ENCODE measurements around the gene SP140.
"Not testable (repeated sequence)": the region's sequence is repeated elsewhere in the genome, so short reads cannot be mapped to it uniquely, and the experiment has no call there.

The SP140 gene

DNA sequence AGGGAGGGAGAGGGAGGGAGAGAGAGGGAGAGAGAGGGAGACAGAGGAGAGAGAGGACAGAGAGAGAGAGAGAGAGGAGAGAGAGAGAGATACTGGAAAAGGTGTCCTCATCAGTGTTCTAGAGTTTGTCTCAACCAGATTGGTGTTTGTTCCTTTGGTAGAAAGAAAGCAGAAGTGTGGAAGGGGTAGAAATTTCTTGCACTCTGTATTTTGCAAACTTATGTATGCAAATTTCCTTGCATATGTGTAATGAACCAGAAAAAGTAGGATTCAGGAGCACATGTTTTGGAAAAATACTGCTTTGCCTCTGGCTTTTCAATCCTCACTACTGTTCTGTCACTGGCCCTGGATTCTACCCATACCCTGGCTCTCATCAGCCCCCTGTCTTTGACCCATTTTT is 1.1 kb upstream of the SP140 start:
- DNase-seq, result no peak

DNA sequence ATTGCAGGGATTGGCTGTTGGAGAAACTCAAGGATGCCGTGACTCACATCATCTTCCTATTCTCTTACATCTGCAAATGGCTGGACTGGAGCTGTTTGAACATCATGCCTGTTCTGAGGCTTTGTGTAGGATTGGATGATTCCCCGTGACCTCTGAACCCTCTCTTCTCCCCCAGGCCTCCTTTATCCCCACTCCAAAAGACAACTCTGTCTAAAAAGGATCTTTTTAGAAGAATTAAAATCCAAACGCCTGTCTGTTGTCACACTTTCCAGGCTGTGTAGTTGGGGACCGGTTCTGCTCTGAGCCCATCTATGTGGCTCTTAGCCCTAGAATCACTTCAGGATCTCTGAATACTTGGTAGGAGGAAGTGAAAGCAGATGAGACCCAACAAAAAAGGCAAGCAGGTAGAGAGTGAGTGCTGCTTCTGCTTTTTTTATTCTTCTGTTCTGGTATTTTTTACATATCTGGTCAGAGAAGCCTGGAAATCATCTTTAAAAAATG is 565 bp downstream of the SP140 start:
- no peak for DNase-seq

DNA sequence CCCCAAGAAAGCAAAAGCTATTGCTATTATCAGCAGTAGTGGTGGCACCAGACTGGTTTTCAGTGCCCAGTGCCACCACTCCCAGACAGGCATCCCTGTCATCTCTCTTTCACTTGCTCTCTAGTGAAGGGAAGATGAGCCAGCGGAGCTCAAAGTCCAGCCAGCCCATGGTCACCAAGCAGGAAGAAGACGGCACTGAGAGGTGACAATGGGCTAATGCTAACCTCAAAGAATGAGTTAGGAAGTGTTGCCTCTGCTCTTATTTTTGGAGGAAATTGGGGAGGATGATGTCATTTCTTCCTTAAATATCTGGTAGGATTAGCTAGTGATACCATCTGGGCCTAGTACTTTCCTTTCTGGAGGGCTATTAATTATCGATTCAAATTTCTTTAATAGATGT is 1.7 kb downstream of the SP140 start:
- DNase-seq, result no peak

DNA sequence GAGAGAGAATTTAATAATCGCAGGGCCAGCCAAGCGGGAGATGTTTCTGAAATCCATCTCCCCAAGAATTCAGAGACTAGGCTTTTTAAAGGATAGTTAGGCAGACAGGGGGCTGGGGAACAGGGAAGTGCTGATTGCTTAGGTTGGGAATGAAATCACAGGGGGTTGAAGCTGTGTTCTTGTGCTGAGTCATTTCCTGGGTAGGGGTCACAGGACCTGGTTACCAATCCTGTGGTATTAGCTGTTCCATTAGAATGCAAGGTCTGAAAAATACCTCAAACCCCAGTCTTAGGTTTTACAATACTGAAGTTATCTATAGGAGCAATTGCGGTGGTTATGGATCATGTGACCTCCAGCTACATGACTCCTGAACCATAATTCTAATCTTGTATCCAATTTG is 4.6 kb downstream of the SP140 start:
- no peak for DNase-seq

DNA sequence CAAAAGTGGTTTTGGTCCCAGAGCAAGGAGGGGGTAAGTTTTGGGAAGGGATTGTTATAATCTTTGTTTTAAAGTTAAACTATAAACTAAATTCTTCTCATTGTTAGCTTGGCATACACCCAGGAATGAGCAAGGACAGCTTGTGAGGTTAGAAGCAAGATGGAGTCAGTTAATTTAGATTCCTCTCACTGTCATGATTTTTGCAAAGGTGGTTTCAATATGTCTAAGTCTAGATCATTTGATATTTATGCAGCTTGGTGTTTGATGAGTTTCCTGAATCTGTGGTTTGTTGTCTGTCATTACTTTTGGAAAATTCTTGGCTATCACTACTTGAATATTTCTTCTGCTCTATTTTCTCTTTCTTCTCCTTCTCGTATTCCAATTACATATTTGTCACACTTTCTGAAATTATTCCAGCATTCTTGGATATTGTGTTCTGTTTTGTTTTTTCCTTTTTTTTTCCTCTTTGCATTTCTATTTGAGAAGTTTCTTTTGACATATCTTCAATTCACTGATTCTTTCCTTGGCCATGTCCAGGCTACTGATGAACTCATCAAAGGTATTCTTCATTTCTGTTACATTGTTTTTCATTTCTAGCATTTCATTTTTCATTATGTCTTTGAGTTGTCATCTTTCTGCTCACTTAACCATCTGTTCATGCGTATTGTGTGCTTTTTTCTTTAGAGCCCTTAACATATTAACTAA is 5.1 kb downstream of the SP140 start:
- no peak for DNase-seq

DNA sequence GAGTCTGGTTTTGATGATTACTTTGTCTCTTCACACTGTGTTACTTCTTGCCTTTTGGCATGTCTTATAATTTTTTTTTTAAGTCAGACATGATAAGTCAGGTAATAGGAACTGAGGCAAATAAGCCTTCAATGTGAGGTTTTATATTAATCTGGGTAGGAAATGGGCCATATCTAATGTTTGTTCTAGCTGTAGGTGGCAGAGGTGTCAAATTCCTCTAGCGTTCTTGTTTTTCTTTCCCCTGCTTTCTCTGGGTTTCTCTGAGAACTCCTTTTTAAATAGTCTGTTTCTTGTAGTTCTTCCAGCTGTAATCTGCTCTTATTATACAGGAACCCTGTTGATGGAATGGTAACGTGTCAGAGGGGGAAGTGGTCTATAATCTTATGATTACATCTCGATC is 5.7 kb downstream of the SP140 start:
- no peak for DNase-seq

DNA sequence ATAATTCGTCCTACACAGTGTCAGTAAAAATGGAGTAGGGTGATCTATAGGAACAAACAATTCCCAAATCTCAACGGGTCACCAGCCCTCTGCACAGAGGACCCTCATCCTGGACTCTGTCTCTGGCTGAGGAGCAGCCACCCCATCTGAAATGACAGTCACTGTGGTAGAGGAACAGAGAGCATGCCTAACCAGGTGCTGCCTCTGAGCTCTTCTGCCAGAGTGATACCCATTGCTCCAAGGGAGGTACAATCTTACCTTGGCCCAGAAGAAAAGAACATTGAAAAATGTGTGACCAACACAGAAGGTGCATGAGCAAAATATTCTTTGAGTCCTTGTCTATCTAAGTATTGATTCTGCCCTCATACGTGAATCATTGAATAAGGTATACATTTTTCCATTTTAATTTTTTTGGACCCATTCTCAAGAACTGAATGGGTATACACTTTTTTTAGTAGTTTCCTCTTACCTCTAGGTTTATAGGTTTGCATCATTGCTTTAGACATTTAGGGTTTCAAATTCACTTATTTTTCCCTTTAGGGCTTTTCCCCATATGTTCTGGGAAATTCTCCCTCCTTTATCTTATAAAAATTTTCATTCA is 8.7 kb downstream of the SP140 start:
- DNase-seq, result no peak

DNA sequence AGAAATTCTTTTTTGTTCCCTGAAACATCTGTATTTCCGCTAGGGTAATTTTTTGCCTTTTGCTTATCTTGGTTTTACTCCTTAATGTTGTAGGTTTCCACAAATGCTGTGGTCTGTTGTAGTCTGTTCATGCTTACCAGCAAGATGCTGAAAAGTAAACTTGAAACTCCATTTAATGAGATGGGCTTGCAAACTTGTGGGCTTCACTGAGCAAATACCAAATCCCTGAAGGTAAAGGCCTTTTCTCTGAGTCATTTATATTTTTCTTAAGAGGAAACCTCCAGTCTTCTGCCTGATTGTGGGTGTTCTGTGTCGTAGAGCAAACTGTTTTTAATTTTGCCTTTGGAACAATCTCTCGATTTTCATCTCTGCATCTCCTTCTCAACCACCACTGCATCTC is 9.3 kb downstream of the SP140 start:
- DNase-seq, result no peak

DNA sequence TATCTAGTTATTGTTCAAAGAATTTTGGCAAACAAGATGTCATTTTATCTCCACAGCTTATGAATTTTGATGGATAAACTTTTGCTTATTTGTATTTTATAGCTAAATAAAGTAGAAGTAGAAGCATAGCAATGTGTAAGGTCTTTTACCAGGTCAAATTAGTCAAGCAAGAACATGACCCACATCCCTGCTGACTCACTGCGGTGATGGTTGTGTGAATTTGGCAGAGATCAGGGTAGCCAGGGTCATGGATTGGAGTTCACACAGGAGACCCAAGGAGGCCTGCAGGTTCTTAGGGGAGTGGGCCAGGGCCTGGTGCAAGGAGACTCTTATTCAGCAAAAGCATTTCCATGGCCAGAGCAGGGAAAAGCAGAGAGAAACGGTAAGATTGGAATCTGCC is 18.7 kb downstream of the SP140 start:
- DNase-seq, result no peak

DNA sequence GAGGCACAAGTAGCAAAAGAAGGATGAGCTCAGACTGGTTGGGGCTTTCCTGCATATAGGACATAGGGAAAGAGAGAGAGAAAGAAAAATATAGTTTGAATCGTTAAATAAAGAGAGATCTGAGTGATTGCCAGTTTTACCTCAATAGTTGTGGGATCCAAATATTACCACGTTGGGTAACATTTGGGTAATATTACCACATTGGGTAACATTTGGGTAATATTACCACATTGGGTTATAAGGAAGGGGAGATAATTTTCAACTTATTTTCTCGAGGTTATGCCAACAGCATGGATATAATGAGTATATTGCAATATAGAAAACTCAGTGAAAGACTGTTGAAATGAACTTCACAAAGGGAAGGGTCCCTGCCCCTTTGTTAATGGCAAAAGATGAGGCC is 20.7 kb downstream of the SP140 start:
- DNase-seq, result no peak

DNA sequence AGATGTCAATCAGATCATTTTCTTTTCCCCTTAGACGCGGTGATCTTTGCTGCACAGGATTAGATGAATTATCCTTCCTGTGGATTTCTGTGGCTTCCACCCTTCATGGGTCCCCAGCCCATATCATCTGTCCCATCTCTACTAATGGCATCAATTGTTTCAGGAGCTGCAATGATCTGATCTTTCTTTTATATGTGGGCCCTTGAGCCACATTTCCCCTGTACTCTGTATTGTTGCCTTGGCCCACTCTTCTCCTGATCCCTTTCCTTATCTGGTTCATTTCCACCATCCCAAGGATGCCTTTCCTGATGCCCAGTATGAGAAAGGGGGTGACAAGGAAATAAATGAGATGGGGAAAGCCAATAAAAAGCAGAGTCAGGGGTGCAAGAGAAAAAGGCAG is 24.7 kb downstream of the SP140 start:
- DNase-seq, result no peak

DNA sequence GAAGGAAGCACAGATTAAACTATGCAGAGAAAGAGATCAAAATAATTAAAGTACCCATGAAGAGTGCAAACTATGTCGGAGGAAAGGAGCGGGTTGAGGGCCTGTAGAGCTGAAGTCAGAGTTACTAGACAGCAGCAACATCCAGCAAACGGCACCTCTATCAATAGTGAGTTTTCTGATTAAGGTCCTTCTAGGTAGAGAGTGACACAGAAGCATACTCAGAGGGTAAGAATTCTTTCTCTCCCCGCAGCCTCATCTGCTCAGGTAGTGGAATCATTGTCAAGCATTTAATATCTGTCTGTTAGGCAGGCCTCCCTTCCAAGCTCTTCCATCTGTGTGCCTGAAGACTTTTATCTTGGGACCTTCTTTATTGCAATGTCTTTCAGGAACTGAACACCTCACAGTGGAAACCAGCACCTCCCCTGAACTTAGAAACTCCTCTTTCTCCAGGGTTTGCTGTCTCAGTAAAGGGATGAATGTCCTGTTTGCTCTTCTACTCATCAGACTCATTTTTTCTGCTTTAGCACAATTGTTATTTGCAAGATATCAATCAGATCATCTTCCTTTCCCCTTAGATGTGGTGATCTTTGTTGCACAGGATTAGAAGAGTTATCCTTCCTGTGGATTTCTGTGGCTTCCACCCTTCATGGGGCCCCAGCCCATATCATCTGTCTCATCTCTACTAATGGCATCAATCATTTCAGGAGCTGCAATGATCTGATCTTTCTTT is 28.8 kb downstream of the SP140 start:
- DNase-seq, result no peak

DNA sequence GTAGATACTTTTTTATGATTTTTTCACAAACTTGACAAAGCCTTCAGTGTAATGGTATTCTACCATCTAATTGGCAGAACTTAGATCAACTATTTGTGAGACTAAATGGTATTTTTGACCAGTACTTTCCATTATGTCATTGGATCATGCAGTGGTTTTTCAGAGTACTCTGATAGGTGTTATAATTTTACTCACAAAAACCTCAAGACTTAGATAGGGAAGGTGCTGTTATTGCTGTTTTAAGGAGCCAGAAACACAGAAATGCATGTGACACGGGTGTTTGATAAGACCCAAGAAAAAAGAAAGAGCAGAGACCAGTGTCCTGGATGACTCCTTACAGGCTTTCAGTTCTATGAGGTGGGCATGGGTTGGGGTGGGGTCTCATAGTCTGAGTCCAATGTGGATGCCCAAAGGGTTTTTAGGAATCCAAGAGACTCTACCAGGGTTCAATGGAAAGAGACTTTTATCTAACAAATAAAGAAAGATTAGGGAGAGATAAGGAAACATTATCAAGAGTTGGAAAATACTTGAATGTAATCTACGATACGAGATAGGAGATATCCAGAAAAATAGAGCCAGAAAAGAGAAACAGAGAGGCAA is 31.3 kb downstream of the SP140 start:
- no peak for DNase-seq

DNA sequence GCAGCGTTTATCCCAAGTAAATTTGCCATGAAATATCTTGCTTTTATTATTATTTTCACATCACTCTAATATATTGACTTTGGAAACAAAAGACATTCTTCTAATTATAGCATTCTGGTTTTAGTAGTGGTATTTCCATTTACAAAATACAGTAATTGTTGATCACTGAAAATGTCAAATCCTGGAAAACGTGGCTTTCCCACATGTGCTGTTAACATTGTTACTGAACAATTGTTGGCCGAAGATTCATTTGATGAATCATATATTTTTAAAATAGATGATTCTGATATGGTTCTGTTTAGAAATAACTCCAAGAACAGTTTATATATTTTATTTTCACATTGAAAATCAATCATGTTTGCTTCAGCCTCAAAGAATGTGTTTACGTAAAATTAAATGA is 32.9 kb downstream of the SP140 start:
- DNase-seq, result no peak

DNA sequence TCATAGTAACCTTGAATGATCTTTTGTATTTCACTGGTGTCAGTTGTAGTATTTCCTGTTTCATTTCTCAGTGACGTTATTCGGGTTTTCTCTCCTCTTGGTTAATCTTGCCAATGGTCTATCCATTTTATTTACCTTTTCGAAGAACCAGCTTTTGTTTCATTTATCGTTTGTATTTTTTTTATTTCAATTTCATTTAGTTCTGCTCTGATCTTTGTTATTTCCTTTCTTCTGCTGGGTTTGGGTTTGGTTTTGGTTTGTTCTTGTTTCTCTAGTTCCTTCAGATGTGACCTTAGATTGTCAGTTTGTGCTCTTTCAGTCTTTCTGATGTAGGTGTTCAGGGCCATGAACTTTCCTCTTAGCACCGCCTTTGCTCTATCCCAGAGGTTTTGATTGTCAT is 36.7 kb downstream of the SP140 start:
- no peak for DNase-seq

DNA sequence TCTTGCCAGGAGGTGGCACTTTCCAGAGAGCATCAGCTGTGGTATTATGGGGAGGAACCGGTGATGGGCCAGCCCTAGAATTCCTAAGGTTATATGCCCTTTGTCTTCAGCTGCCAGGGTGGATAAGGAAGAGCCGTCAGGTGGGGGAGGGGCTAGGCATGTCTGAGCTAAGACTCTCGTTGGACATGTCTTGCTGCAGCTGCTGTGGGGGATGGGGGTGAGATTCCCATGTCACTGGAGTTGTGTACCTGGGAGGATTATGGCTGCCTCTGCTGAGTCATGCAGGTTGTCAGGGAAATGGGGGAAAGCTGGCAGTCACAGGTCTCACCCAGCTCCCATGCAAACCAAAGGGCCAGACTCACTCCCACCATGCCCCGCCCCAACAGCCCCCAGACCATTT is 39.4 kb downstream of the SP140 start:
- DNase-seq, result not testable (repeated sequence)

DNA sequence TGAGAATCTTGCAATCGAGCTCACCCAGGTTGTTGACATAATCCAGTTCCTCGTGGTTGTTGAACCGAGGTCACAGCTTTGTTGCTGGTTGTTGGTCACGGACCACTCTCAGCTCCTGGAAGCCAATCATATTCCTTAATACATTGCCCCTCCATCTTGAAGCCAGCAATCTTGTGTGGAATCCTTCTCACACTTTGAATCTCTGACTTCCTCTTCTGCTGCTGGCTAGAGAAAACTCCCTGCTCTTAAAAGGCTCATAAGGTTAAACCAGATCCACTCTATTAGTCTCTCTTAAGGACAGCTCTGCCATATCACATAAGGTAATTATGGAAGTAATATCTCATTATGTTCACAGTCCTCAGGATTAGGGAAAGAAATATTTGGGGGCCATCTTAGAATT is 41.1 kb downstream of the SP140 start:
- no peak for DNase-seq

DNA sequence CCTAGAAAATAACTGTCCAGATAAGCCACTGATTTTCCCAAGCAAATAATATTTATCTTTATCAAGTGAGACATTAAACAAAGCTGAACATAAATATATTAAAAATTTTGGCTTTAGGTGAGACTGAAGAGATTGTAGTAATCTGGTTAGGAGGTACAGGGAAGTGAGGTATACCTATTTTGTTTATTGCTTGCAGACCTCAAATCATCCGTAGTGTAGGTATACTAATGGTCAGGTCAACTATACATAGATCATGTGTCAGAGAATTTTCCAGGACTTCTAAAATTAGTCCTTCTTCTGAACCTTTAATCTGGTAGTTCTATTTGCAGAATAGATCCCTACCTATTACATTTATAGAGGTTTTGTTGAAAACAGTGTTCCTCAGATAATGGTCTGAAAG is 41.5 kb downstream of the SP140 start:
- no peak for DNase-seq

DNA sequence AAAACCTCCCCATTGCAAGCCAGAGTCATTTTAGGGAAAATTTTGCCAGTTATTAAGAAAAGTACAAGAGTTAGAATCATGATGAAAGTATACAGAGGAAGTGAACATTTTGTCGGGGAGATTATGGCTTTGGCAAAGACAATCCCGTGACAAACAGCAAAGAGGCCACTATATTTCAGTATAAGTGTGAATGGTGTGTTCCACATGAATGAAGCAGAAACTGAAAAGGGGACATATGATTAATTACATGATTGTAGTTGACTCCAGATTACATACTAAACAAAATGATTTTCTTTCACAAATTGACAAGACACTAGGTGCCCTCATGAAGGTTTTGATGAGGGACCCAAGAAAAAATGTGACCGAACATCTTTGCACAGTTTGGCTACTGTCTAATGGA is 42.0 kb downstream of the SP140 start:
- DNase-seq, result no peak

DNA sequence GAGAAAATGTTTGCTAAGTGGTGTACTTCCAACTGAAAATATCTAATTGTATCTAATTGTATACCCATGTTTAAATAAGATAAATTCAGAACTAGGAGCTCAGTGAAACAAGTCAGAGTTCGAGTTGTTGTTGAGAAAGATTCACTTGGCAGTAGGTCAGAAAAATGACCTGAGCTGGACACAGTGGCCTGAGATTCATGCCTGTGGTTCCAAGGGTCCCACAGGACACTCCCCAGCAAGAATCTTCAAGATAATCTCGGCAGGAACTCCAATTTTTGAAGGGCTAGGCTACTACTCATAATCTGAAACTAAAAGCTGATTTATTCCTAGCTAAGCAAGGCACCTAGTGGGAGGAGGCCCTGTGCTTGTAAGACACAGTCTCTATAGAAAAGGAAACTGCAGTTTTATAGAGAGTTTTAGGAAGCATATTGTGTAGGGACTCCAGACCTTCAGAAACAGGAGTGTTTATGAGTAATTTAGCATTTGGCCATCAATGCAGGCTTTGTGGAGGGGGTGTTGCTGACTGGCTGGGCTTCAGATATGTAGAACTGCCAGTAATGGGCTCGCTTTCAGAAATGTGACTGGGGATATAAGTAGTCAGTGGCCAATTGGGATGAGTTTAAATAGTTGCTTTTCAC is 43.2 kb downstream of the SP140 start:
- DNase-seq, result no peak

DNA sequence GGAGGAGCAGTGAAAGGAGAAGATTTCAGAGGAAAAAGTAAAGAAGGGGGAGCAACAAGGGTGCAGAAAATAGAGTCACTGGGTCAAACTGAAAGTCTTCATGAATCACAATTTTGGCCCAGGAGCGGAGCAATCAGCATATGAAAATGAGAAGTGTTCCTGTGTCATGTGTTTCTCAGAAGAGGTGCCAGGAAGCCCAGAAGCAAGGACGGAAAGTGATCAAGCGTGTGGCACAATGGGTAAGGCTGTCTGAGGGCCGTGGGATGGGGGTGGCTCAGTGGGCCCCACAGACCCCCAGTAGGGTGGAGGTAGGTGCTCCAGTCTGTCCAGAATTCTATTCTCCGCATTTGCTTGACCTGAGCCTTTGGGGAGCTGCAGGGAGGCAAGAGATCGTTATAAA is 44.2 kb downstream of the SP140 start:
- no peak for DNase-seq

DNA sequence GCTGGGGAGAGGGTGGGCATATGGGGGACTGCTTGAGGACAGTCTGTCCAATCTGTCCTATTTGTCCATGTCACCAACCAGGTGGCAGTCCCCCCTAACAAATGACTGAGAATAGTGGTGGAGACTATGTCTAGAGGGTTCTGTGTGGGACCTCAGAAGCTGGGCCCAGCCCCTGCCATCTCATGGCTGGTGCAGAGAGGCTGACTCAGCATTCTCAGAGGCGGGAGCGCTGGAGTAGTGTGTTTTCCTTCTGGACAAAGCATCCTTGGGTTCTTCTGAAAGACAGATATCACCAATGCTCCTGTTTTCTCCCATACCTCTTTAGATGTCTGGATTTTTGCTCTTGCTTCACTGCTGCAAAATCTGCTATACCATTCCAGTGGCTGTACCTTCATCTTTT is 57.4 kb downstream of the SP140 start:
- DNase-seq, result no peak

DNA sequence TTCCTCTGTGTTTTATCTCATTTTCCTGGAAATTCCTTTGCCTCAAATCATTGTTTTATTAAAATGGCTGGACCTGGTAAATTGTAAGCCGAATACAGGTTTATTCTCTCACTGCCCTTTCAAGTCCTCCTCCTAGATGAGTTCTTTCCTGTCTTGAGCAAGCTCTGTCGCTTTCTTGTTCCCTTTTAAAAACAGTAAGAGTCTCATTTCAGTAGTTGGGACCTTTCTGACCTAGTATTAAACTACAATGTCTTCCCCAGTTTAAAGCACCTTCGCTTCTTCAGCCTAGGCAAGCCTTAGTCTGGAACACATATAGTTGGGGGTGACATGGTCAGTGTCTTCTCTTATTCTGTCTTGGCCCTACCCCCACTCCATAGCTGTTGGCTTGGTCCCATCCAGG is 60.5 kb downstream of the SP140 start:
- DNase-seq, result no peak
